ENCODE measurements around the gene MED16.
"Not testable (repeated sequence)": the region's sequence is repeated elsewhere in the genome, so short reads cannot be mapped to it uniquely, and the experiment has no call there.

Gene MED16

GRCh38 chr19:888581-889385, 4.2 kb downstream of the MED16 start:
- DNase-seq: peak; percentile 62 to 65

- DNase-seq: no peak
Observed at GRCh38 chr19:887599-887998, 5.4 kb downstream of the MED16 start.

- DNase-seq: no peak
Observed at GRCh38 chr19:887072-887471, 5.9 kb downstream of the MED16 start.

- DNase-seq: no peak
Observed at GRCh38 chr19:885536-886224, 7.3 kb downstream of the MED16 start.

GRCh38 chr19:884420-885211, 8.4 kb downstream of the MED16 start:
- no peak for DNase-seq

- no peak for DNase-seq
Observed at GRCh38 chr19:883661-884211, 9.3 kb downstream of the MED16 start.

- DNase-seq: no peak
Observed at GRCh38 chr19:882871-883497, 10.0 kb downstream of the MED16 start.

- DNase-seq: no peak
Observed at GRCh38 chr19:881385-882071, 11.5 kb downstream of the MED16 start.

GRCh38 chr19:879711-880438, 13.1 kb downstream of the MED16 start:
- DNase-seq: no peak

- DNase-seq: not testable (repeated sequence)
Observed at GRCh38 chr19:878751-879561, 14.0 kb downstream of the MED16 start.

GRCh38 chr19:877992-878660, 14.9 kb downstream of the MED16 start:
- DNase-seq: not testable (repeated sequence)

GRCh38 chr19:876780-877314, 16.1 kb downstream of the MED16 start:
- no peak for DNase-seq

- DNase-seq: no peak
Observed at GRCh38 chr19:876089-876488, 16.9 kb downstream of the MED16 start.

- DNase-seq: no peak
Observed at GRCh38 chr19:875265-875879, 17.6 kb downstream of the MED16 start.

- no peak for DNase-seq
Observed at GRCh38 chr19:873561-874041, 19.4 kb downstream of the MED16 start.

GRCh38 chr19:873084-873483, 19.9 kb downstream of the MED16 start:
- DNase-seq: peak; percentile 79 to 81

GRCh38 chr19:872266-872951, 20.6 kb downstream of the MED16 start:
- peak; percentile 85 to 88 for DNase-seq
